Mammary epithelial cell (primary cell): ENCODE results near the gene AHSG.

Experiments used
- EZH2 ChIP-seq: IDR thresholded peaks from 2 replicates; pipeline ENCODE4 v1.6.1; 2012; ENCODE audit warnings: low read length, inconsistent platforms, borderline replicate concordance
- TF ChIP-seq, protein P1 (sequence below), 2 donors: IDR thresholded peaks in 1 of 2; conservative IDR thresholded peaks in 1 of 2; 2 replicates each; pipeline ENCODE4 v1.5.1; 2011 to 2012; ENCODE audit warnings: inconsistent platforms in 2 of 2, low read length in 2 of 2, mild to moderate bottlenecking in 2 of 2, control low read depth in 1 of 2, low read depth in 1 of 2; ENCODE audit not compliant: insufficient read depth in 1 of 2; ENCODE audit errors: extremely low read depth in 1 of 2

DNA sequence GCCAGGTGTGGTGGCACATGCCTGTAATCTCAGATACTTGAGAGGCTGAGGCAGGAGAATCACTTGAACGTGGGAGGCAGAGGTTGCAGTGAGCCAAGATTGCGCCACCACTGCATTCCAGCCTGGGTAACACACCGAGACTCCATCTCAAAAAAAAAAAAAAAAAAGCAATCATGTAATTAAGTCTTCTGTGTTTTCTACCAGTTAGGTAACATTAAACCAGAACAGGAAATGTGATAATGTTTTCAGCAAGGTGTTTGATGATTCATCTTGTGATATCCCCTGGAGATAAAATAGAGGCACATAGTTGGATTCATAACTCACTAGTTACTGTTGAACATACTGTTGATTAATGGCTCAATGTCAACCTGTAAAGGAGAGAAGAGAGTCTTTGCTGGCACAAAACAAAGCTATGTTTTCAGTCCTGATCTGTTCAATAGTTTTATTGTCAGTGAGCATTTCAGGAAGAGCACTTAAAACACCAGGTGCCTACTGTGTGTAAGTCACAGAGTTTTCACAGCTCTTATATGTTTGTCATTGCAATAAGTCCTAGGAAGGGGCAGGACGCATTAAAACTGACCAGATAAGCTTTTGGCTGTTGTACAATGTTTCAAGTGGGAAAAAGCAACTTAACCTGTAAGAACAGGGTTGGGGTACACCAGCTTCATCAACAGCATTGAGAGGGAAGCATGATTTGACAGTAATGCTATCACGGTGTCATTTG, 22.8 kb upstream of the AHSG start:
- TF ChIP-seq, protein P1, sequence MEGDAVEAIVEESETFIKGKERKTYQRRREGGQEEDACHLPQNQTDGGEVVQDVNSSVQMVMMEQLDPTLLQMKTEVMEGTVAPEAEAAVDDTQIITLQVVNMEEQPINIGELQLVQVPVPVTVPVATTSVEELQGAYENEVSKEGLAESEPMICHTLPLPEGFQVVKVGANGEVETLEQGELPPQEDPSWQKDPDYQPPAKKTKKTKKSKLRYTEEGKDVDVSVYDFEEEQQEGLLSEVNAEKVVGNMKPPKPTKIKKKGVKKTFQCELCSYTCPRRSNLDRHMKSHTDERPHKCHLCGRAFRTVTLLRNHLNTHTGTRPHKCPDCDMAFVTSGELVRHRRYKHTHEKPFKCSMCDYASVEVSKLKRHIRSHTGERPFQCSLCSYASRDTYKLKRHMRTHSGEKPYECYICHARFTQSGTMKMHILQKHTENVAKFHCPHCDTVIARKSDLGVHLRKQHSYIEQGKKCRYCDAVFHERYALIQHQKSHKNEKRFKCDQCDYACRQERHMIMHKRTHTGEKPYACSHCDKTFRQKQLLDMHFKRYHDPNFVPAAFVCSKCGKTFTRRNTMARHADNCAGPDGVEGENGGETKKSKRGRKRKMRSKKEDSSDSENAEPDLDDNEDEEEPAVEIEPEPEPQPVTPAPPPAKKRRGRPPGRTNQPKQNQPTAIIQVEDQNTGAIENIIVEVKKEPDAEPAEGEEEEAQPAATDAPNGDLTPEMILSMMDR (conservative IDR thresholded peaks at IDR 0.05 in 1 of 2, IDR thresholded peaks at IDR 0.05 in 1 of 2; ENCODE audit: extremely low read depth in 1 of 2, insufficient read depth in 1 of 2, low read depth in 1 of 2, low read length in 2 of 2), result no peak
- no peak for TF ChIP-seq EZH2
